Non-pigmented ciliary epithelial cell (primary cell): ENCODE data around the gene CST1.
"Not testable (repeated sequence)": the region's sequence is repeated elsewhere in the genome, so short reads cannot be mapped to it uniquely, and the experiment has no call there.

Source experiments
- DNase-seq: peaks from one replicate; pipeline ENCODE4 v3.0.0-alpha.2; 2010; ENCODE audit warnings: low read depth

Gene CST1

DNA sequence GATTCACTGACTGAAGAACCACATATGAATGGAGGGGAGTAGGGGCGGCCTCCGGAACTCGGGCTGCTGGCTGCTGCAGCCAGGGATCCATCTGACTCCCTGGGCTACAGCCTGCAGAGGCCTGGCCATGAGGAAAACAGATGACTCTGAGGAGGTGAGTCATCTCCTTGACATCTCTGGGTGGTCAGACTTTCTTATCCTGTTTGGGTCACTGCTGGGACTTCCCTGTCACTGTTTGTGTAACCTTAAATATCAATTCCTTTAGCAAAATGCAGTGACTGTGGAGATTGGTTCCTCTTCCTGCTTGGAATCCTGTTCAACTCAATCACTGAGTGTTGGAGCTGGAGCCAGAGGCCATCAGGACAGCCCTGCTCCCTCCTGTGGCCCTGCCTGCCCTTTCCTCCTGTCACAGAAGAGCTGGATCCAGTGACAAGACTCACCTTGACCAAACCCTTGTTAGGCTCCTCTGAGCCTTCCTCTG is 4.4 kb upstream of the CST1 start:
- DNase-seq, result not testable (repeated sequence)

DNA sequence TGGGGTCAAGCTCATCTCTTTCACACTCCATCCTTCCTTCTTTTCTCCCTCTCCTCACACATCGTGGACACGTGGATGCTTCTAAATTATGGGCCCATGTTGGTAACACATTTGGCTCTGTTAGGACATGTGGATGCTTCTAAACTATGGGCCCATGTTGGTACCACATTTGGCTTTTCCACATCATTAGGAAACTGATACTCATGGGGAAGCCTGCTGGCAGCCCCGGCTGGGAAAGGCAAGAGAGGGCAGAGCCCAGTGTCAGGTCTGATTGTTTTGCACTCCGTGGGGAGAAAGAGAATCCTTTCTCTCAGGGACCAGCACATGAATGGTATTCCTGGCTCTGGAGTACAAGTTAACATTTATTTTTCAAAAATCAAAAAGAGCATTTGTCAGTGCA is 4.0 kb upstream of the CST1 start:
- no peak for DNase-seq

DNA sequence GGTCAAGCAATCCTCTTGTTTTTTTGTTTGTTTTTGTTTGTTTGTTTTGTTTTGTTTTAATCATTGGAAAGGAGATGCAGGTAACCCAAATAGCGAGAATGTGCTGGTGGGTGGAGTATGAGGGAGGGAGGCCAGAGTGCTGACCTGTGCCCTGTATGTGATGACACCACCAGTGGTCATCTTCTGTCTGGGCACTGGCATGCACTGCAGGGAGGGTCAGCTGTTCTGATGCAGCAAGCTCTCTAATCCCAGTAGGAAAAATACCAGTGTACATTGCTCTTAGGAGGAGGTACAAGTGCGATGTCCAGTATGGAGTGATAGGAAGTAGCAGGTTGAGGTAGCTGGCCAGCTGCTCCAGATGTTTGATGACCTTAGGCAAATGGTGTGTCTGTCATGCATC is 2.9 kb upstream of the CST1 start:
- no peak for DNase-seq

DNA sequence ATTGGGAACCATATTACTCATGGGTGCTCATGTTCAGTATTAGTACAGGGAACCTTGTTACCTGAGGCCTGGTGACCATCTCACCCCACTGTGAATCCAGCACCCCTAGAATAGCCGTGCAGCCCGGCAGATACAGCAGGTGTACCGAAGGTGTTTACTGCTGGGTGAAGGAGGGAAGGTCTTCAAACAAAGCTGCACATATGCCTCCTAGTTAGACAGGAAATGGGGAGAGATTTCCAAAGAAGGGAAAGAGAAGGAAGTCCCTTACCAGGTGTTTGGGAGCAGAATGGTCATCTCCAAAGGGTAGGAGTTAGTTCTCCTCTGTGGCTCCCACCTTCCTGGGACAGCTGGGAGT is 2.4 kb upstream of the CST1 start:
- DNase-seq, result no peak

DNA sequence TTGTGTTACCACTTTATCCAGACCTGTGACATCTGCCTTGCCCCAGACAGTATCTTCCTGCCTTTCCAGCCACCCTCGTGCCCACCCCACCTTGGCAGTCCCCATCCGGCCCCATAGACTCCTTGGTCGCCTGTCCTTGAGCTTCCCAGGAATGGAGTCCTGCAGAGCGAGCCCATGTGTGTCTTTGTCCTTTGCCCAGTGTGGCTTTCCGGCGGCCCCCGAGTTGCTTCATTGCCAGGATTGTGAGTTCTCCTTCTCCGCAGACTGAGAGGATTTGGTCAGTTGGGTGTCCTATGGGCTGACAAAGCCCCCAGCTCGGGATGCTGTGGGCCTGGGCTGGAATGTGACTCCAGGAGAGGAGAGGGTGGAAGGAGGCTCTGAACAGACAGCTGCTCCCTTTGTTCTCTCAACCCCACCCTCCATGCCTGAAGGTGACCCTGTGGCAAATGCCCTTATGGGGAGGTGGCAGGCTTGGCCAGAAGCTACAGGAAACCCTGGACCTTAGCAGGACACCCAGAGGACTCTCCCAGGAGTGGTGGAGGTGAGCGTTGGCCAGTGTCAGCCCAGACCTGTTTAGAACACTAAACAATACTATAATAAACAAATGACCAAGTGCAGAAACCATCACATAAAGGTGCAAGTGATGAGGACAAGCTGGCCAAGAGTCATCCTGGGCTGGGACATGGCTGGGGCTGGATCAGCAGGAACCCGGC is 1.9 kb upstream of the CST1 start:
- no peak for DNase-seq

DNA sequence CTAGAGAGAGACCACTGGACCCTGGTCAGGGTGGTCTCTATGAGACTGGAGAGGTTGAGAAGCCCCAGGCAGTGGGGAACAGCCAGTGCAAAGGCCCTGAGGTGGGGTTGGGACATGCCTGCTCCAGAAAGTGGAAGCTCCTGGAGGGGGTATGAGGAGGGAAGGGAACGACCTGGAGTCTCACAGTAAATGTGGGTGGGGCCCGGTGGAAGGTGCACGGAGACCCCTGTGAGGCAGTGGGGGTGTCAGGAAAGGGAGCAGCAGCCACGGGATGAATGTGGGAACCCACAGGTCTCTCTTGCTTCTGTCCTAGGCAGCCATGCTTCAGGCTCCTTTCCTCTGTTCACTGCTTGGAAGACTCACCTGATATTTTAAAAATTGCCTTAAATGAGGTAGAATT is 1.3 kb upstream of the CST1 start:
- DNase-seq, result no peak

DNA sequence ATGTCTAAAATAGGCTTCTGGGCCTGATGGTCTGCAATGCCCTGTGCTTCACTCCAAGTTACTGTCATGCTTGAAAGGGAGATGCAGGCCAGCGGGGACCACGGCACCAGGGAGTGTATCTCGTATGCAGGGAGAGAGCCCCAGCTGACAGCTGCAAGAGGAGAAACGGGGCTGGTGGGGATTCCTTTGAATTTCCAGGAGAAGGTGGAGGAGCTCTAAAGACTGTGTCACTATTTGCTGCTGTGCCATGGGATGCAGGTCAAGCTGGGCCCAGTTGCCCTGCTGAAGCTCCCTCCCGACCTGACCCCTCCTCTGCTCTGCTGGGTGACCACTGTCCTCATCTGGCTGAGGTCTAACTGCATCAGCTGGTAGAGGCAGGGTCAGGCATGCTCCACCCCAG is 989 bp downstream of the CST1 start:
- no peak for DNase-seq

DNA sequence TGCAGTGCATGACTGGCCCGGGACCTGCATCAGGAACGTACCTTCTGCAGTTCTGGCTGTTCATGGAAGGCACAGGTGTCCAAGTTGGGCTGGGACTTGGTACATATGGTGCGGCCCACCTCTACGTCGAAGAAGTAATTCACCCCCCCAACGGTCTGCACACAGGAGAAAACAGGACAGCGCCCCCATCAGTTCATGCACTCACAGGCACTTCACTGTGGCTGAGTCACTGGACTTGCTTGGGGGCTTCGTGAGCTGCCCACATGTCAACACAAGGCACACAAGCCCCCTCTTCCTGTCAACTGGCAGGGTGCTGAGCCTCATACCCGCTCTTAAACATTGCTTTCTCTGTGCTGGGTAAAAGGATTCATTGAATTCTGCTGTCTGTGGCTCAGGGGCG is 1.8 kb downstream of the CST1 start:
- not testable (repeated sequence) for DNase-seq

DNA sequence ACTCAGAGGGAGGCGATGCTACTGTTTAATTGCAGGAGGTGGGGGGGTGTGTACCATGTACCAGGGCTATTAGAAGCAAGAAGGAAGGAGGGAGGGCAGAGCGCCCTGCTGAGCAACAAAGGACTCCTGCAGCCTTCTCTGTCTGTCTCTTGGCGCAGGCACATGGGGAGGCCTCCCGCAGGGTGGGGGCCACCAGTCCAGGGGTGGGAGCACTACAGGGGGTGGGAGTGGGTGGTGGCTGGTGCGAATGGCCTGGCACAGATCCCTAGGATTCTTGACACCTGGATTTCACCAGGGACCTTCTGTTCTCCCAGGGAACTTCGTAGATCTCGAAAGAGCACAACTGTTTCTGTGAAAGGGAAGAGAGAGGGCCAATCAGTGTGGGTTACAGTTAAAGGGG is 3.2 kb downstream of the CST1 start:
- DNase-seq, result not testable (repeated sequence)

DNA sequence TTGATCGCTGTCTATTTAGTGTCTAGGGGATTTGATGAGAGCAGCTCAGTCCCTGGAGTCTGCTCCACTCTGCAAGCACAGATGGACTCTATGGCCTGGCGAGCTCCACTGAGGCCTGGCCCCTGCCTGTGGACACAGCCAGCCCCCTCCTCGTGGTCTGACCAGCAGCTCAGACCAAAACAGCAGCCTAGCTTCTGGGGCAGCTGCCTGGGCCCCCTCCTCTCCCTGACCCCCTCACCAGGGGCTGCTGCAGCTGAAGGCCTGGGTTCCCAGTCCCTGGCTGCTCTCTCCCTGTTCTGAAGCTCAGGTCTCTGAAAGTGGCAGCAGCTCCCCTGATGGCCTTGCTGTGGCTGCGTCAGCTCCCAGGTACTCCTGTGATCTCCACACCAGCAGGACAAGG is 3.6 kb downstream of the CST1 start:
- DNase-seq, result not testable (repeated sequence)

DNA sequence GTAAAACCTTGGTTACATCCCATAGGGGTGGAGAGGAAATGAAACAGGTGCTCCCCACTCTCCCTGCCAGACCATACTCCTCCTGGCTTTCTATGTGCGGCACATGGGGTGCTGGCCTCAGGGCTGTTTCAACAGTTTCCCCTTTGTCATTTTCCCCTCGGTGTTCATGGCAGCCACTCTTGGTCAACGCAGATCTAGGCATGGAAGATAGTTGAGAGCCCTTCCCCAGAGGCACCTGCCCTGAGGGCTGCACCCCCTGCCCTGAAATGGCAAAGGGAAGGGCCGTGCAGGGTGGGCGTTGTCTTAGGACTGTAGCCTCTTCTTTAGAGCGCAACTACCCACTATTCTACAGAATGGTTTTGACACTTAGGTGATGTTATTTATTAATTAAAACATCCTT is 4.4 kb downstream of the CST1 start:
- no peak for DNase-seq

DNA sequence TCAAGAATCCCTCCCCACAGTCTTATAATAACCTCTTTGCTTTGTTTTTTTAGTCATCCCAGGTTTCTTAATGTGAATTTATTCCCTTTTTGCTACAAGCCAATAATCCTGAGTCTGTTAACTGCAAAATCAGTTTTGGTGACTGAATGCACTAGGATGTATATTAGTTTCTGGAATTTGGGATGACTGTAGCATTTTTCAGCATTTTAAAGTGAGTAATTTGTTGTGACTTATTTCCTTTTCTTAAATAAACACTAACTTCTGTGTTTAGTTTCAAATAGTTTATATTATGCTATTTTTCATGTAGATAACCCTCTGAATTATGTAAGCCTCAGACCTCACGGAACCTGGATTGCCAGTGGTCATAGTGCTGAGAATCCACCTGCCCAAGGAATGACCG is 5.5 kb downstream of the CST1 start:
- no peak for DNase-seq

DNA sequence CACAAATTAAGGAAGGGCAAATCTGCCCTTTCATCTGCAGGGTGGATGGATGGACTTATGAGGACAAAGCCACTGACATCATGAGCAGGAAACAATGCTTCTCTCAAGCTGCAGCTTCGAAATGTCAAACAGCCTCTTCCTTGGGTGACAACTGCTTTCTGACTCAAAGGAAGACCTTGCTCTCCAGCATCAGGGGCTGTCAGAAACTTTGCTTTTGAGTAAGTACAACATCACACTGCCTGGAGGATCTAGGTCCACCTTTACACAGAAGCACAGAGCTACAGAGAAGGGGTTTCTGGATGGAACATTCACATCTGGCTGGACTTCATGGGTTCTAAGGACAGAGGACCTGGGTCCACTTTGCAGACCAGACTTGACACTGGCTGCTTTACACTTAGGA is 5.9 kb downstream of the CST1 start:
- DNase-seq, result no peak

DNA sequence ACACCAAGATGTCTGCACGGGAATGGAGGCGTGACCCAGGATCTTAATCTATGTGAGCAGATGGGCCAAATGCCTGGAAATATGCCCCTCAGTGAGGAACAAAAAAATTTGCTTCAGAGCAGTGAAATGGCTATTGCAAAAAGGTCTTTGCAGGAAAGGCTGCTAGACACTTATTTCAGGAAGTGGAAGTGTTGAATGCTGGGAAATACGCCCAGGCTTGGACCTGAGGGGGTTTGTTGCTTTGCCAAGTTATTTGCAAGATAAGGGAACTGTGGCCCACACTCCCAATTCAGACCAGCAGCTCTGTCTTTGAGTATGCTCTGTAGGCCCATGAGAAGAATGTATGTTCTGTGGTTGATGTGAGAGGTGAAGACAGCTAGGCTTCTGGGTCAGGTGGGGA is 15.3 kb downstream of the CST1 start:
- DNase-seq, result not testable (repeated sequence)

DNA sequence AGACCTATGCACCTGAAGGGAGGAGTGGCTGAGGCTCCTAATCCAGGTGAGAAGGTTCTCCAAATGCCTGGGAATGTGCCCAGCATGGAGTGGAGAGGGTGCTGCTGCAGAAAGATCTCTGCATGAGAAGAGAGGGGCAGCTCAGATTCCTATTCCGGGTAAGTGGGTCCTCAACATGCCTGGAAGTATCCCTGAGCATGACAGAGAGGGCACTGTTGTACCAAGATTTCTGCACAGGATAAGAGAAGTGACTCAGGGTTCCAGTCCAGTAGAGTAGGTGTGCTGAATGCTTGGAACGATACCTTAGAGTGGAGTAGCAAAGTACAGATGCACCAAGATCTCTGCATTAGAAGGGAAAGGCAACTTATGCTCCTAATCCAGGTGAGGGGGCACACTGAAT is 15.8 kb downstream of the CST1 start:
- not testable (repeated sequence) for DNase-seq

DNA sequence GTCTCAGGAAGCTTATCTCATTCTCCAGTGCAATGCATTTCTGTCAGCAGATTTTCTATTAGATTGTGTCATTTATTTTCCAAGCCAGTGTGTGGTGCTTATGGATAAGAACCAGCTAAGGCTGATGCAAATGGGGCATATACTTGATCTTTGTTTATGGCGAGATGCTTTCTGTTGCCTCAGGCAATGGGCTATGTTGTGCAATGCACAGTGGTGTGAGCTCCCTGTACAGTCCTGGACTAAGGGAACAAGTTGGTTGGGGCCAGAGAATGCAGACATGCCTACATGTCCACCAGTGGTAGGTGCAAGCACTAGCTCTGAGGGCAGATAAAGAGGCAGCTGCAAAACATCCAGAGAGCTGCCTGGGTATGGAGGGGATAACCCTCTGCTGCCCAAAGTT is 16.3 kb downstream of the CST1 start:
- DNase-seq, result not testable (repeated sequence)

DNA sequence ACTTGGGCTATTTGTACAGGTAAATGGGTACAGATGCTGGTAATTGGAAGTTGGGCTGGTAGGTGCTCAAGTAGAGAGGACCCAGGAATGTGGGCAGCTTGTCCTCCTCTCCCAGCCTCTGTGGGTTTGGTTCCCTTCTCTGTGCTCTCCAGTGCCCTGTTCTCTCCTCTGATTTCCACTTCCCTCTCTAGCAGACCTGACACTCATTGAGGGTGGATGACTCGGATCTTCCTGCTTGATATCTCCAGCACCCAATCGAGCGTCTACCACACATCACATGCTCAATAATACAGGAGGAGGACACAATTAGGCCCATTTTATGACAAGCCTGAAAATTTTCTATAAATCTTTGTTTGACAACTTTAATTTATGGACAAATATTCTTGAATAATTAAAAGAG is 23.7 kb downstream of the CST1 start:
- no peak for DNase-seq

DNA sequence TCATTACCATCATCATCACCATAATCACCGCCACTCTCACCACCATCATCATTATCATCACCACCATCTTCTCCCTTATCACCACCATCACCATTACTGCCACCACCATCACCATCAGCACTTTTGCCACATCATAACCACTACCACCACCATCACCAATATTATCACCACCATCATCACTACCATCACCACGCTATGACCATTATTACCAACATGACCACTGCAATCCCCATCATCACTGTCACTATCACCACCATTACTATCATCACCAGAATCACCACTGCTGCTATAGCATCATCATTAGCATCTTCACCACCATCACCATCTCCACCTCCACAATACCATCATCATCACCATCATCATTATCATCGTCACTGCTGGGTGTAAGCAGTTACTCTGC is 25.6 kb downstream of the CST1 start:
- no peak for DNase-seq

DNA sequence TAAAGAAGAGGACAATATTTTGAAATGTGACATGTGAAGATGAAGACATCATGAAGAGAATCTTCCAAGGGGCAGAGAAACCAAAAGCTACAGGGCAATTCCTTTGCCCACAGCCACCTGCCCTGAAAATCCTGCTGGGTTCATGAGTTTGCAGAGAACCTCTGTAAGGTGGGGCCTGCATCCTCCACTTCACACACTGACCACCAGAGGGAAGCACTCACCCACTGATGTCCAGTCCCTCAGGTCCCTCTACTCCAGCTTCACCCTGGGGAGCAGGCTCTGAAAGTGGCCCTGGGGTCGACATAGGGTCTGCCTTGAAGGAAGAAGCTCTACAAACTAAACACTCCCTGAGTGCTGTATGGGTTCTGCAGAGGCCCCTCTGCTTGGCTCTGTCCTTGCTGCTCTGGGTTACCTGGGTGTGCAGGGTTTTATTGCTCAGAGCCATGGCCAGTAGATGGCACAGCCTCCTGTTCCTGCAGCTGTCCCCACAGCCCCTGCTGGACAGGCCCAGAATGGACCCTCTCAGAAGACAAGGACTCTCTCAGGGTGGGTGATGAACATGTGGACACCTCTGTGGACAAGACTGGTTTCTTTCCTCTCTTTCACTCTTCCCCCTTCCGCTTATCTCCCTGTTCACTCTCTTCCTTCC is 27.0 kb downstream of the CST1 start:
- DNase-seq, result not testable (repeated sequence)

DNA sequence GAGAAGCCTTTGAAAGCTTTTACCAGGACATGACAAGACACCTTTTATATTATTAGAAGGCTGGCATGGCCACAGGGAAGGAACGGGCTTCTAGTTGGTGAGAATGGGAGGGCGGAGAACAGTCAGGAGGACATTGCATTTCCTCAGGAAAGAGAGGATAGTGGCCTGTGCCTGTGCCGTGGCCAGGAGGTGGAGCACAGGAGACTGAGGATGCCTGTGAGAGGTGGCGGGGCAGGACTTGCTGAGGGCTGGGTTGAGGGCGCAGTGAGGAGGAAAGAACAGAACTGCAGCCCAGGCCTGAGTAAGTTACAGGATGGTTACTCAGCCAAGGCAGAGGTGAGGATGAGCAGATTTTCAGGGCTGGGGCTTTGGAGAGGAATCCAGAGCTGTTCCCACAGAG is 27.9 kb downstream of the CST1 start:
- not testable (repeated sequence) for DNase-seq

DNA sequence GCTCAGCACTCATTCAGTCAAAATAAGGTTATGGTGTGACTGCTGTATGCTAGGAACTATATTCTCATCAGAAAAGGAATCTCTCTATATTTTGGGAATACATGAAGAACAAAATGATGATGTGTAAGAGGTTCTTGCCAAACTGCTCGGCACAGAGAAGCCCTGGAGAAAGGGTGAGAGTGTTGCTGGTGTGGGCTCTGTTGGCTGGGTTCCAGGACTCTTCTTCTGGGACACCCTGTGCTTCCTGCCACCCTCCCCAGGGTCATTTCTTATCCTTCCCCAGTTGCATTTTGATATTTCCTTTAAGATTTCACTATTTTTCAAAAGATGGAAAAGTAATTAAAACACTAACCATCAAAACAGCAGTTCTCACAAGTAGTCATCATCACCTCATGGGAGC is 28.8 kb downstream of the CST1 start:
- no peak for DNase-seq

DNA sequence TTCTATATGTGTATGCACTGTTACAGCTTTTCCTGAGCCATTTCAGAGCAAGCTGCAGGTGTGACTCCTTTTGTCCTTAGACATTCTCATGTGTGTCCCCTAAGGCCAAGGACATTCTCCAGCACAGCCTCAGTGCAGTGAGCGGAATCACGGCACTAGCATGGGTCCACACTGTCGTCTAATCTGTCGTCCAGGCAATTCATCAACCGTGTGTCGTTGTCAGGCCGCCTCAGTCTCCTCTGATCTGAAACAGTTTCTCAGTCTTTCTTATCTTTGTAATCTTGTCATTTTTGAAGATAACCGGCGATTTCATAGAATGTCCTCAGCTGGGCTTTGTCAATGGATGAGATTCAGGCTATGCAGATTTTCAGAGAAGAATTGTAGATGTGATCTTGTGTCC is 31.4 kb downstream of the CST1 start:
- DNase-seq, result not testable (repeated sequence)

DNA sequence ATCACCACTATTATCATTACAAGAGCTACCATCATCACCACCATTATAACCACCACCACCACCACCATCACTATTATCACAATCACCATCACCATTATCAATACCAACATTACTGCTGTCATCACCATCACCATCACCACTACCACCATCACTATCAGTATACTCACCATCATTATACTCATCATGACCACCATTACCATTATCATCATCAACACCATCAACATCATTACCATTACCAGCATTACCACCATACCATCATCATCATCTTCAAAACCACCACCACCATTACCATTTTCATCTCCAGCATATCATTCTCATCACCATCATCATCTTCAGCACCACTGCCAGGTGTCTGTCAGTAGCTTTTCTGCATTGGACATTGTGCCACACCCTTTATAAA is 39.0 kb downstream of the CST1 start:
- DNase-seq, result not testable (repeated sequence)

DNA sequence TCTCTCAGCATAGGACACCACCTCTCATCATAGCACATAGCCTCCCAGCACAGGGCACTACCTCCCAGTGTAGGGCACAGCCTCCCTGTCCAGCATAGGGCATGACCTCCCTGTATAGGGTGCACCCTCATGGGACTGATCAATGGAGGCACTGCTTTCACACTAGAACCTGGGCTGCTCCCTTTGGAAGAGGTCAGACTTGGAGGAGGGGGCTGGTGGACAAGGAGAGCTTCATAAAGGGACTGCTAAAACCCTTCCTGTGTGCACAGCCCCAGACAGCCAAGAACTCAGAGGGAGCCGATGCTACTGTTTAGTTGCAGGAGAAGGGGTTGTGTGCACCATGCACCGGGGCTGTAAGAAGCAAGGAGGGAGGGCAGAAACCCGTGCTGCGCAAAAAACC is 40.0 kb downstream of the CST1 start:
- DNase-seq, result no peak
